ENCODE data around the gene SCARB1.
A peak's percentile ranks its signal among the peaks of the same experiment; 100 is the strongest.
"Not testable (repeated sequence)": the region's sequence is repeated elsewhere in the genome, so short reads cannot be mapped to it uniquely, and the experiment has no call there.

The SCARB1 gene

GRCh38 chr12:124884587-124885438 is 21.1 kb upstream of the SCARB1 start:
- no peak for DNase-seq (ENCODE audit: low read depth)

DNA sequence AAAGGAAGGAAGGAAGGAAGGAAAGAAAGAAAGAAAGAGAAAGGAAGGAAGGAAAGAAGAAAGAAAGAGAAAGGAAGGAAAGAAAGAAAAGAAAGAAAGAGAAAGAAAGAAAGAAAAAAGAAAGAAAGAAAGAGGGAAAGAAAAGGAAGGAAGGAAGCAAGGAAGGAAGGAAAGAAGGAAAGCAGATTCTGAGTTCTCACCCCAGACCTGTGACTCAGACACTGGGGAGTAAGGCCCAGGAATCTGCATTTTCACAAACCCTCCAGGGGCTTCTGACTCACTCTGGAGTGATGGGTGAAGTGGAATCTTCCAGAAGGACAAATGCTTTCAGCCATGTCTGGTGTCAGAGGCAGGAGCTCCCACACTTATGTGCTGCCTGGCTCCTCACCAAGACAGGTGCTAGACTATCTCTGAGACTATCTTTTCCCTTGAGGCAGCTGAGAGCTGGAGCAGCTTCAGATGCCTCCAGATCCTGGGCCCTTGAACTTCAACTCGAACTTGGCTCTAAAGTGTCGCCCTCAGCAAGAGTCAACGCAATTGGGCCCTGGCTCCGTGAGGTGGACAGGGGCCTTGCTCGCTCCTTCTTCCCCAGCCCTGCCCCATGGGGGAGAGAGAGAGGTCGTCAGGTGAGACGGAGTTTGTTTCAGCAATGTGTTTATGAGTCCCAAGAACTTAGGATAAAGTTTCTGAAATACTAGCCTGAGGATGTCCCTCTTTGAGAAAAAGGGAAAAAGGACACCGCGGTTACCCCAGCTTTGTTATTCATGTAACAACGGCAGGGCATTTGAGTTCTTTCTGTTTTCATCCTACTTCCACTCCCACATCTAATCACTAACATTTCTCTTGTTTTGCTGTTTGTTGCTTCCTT is 19.8 kb upstream of the SCARB1 start:
- DNase-seq (ENCODE audit: low read depth), result peak; percentile 36

- no peak for DNase-seq (ENCODE audit: low read depth)
Measured at GRCh38 chr12:124881123-124881522, 17.5 kb upstream of the SCARB1 start.

DNA sequence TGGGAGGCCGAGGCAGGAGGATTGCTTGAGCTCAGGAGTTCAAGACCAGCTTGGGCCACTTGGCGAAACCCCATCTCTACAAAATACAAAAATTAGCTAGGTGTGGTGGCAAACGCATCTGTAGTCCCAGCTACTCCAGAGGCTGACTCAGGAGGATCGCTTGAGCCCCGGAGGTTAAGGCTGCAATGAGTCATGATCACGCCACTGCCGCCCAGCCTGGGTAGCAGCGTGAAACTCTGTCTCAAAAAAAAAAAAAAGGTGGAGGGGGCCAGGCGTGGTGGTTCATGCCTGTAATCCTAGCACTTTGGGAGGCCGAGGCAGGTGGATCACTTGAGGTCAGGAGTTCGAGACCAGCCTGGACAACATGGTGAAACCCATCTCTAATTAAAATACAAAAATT is 16.7 kb upstream of the SCARB1 start:
- not testable (repeated sequence) for DNase-seq (ENCODE audit: low read depth)

DNA sequence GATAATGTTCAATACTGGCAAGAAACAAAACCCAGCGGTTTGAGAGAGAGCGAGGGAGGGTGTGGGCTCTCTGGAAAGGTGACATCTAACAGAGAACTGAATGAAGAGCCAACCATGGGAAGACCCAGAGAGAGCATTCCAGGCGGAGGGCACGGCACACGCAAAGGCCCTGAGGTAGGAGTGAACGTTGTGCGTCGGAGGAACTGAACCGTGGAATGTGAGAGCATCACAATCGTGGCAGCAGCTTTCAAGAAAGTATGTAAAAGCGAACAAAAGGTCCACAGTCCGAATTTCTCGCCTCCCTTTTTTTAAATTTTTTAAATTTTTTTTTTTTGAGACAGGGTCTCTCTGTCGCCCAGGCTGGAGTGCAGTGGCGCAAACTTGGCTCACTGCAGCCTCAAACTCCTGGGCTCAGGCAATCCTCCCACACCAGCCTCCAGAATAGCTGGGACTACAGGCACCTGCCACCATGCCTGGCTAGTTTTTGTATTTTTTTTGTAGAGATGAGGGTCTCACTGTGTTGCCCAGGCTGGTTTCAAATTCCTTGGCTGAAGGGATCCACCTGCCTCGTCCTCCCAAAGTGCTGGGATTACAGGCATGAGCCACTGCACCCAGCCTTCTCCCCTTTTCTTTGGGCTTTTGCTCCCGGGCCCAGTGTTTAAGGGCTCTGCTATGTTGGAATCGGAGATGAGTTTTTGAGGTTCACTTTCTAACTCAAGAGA is 15.3 kb upstream of the SCARB1 start:
- DNase-seq (ENCODE audit: low read depth), result no peak

- no peak for DNase-seq (ENCODE audit: low read depth)
Measured at GRCh38 chr12:124877423-124877822, 13.8 kb upstream of the SCARB1 start.

DNA sequence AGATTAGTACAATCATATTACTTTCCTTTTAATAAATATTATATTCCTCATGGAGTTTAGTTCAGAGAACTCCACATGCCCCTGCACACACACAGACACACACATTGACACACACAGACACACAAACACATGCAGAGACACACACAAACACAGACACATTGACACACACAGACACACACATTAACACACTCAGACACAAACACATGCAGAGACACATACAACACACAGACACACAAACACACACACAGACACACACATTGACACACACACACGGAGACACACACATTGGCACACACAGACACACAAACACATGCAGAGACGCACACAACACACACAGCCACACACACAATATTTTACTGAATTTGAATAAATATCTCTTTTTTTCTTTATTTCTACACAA is 12.5 kb upstream of the SCARB1 start:
- DNase-seq (ENCODE audit: low read depth), result no peak

GRCh38 chr12:124875803-124876132 is 12.1 kb upstream of the SCARB1 start:
- DNase-seq (ENCODE audit: low read depth), result no peak

- DNase-seq (ENCODE audit: low read depth), result no peak
Measured at GRCh38 chr12:124874988-124875802, 11.5 kb upstream of the SCARB1 start.

GRCh38 chr12:124874188-124874587 is 10.5 kb upstream of the SCARB1 start:
- DNase-seq (ENCODE audit: low read depth), result no peak

DNA sequence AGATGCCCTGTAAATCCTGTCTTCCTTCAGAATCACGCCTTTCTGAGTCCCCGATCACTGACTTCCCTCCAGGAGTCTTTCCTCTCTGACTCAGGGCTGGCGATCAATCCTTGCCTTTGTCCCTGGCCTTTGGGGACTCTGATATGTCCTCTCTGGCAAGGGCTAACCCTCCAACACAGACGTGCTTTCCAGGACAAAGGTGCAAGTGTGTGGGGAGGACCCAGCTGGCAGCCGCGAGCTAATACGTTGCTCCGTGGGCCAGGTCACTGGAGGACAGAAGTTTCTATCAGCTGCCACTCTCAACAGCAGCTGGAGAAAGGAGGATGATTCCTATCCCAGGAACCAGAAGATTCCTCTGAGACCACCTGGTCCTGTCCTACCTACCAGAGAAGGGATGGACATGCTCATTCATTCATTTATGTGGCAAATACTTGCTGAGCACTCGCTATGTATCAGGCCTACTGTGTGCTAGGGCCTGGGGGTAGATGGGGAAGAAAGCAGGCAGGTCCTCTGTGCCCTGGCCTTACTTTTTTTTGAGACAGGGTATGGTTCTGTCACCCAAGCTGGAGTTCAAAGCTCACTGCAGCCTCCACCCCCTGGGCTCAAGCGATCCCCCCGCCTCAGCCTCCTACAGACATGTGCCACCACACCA is 8.5 kb upstream of the SCARB1 start:
- no peak for DNase-seq (ENCODE audit: low read depth)

DNA sequence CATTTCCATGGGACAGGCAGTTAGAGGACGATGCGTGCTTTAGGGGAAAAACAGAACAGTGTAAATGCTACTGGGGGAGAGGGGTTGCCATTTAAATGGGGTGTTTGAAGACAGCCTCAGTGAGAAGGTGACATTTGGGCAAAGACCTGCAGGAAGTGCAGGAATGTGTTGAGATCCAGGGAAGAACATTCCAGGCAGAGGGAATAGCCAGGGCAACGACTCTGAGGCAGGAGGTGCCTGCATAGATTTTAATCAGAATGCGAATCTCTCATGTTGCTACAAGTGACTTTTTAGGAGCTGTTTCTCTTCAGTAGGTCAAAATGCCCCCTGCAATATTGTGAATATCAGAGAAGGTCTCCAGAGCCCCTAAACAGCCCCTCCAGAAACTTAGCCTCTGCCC is 7.6 kb upstream of the SCARB1 start:
- no peak for DNase-seq (ENCODE audit: low read depth)

DNA sequence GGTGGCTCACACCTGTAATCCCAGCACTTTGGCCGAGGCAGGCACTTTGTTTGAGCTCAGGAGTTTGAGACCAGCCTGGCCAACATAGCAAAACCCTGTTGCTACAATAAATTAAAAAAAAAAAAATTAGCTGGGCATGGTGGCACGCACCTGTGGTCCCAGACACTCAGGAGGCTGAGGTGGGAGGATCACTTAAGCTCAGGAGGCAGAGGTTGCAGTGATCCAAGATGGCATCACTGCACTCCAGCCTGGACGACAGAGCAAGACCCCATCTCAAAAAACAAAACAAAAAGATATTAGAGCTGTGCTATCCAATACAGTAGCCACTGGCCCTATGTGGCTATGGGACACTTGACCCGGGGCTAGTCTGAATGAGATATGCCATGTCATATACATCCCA is 6.9 kb upstream of the SCARB1 start:
- no peak for DNase-seq (ENCODE audit: low read depth)

GRCh38 chr12:124869059-124869665 is 5.5 kb upstream of the SCARB1 start:
- peak; percentile 21 for DNase-seq (ENCODE audit: low read depth)

- DNase-seq (ENCODE audit: low read depth), result no peak
Measured at GRCh38 chr12:124868252-124869058, 4.8 kb upstream of the SCARB1 start.

DNA sequence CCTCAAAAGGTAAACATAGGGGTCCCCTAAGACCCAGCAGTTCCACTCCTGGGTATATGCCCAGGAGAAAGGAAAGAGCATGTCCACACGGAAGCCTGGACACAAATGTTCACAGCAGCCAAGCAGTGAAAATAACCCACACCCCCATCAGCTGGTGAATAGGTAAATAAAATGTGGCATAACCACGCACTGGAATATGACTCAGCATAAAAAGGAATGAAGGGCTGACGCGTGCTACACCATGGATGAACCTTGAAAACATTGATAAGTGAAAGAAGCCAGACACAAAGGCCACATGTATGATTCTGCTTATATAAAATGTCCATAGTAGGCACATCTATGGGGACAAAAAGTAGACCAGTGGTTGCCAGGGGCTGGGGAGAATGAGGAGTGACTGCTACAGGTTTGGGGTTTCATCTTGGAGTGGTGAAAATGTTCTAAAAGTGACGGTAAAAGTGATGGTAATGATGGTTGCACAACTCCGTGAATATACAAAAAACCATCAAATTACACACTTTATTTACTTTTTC is 3.8 kb upstream of the SCARB1 start:
- peak; percentile 93 for DNase-seq (ENCODE audit: low read depth)

GRCh38 chr12:124866883-124867400 is 3.3 kb upstream of the SCARB1 start:
- DNase-seq (ENCODE audit: low read depth), result no peak

DNA sequence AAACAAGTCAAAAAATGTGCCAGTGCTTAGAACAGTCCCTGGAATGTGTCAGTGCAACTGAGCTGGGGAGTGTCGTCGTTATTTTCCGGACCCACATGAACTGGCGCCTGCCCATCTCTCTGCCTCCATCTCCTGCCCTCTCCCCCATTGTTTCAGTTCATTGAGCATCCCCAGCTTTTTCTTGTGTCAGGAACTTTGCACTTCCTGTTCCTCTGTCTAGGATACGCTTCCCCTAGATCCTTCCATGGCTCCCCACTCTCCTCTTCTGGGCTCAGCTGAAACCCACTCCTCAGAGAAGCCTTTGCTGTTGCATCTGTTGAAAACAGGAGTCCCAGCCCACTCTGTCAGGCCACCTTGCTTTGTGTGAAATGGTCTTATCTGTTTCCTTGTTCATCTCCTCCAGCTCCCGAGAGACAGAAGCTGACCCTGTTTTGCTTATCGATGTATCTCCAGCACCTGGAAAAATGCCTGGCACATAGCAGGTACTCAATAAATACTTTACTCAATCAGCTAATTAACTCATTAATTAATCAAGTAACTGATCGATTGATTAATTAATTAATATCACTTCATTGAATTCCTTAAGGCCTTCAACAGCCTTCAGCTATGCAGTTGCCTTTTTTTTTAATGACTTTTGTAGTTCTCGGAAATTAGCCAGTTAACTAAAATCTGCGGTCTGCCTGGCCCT is 2.7 kb upstream of the SCARB1 start:
- no peak for DNase-seq (ENCODE audit: low read depth)

DNA sequence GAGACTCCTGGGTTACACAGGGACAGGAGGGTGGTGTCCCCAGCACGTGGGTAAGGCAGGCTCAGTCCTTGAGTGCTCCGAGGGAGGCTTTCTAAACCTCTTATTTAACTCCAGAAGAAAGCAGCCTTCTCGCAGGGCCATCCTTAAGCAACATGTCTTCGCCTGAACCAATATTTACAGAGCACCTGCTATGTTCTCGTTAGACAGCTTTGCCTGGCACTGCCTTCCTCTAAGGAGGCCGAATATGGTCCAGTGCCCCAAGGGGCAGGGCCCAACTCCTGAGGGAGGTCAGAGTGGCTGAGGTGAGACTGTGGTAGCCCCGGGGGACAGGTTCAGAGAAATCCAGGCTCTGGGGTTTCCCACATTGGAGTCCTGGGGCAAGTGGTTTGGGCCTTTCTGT is 2.1 kb upstream of the SCARB1 start:
- no peak for DNase-seq (ENCODE audit: low read depth)
